Measurements from ENCODE around the gene CD46.

DNA sequence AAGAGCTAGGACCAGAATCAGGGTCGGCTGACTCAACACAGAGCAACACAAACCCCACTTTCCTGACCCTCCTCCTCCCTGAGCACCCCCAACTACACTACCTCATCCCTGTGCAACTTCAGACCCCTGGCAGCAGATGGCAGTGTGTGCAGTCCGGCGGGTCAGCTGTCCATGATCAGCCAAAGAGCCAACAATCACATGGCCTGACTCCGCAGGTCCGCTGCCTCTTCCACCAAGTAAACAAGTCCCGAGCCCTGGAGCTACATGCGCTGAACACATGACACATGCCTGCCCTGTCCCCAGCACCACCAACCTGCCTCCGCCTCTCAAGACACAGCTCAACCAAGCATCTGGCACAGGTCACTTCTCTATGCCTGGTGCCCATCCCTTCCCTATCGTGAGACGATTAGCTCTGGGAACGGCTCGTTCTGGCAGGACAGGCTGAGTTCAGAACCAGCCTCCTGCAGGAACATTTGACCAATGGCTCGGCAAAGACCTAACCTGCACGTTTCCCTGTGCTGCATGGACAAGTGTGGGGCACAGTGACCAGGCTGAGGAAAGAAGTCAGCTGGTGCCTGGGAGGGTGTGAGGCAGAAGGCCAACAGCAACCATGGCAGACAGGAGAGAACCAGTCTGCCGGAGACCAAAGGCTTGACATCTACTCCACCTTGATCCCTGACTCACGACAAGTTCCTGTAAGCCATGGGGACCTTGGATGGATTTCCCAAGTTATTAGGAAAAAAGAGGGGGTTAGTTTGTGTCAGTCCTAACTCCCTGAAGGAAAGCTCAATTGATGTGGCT, 60.3 kb downstream of the CD46 start:
- TF ChIP-seq, protein P1, sequence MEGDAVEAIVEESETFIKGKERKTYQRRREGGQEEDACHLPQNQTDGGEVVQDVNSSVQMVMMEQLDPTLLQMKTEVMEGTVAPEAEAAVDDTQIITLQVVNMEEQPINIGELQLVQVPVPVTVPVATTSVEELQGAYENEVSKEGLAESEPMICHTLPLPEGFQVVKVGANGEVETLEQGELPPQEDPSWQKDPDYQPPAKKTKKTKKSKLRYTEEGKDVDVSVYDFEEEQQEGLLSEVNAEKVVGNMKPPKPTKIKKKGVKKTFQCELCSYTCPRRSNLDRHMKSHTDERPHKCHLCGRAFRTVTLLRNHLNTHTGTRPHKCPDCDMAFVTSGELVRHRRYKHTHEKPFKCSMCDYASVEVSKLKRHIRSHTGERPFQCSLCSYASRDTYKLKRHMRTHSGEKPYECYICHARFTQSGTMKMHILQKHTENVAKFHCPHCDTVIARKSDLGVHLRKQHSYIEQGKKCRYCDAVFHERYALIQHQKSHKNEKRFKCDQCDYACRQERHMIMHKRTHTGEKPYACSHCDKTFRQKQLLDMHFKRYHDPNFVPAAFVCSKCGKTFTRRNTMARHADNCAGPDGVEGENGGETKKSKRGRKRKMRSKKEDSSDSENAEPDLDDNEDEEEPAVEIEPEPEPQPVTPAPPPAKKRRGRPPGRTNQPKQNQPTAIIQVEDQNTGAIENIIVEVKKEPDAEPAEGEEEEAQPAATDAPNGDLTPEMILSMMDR (conservative IDR thresholded peaks at IDR 0.05 in 1 of 2, IDR thresholded peaks at IDR 0.05 in 1 of 2; ENCODE audit: extremely low read depth in 1 of 2, insufficient read depth in 1 of 2, low read depth in 1 of 2, low read length in 2 of 2) = peak; percentile 23 to 32
- no peak for TF ChIP-seq EZH2 (IDR thresholded peaks at IDR 0.05; ENCODE audit: borderline replicate concordance, low read length)
